ENCODE measurements around the gene RPS6KA3. TPM values are rescaled to one million over a fixed set of nuclear protein-coding genes. Genes with fewer than 3 reads are reported as not detected.
A peak's percentile ranks its signal among the peaks of the same experiment; 100 is the strongest.
"Not testable (repeated sequence)": the region's sequence is repeated elsewhere in the genome, so short reads cannot be mapped to it uniquely, and the experiment has no call there.

RPS6KA3 gene
- total RNA-seq, 2 donors from 2014 or later = 41.5 to 54.3 TPM

DNA sequence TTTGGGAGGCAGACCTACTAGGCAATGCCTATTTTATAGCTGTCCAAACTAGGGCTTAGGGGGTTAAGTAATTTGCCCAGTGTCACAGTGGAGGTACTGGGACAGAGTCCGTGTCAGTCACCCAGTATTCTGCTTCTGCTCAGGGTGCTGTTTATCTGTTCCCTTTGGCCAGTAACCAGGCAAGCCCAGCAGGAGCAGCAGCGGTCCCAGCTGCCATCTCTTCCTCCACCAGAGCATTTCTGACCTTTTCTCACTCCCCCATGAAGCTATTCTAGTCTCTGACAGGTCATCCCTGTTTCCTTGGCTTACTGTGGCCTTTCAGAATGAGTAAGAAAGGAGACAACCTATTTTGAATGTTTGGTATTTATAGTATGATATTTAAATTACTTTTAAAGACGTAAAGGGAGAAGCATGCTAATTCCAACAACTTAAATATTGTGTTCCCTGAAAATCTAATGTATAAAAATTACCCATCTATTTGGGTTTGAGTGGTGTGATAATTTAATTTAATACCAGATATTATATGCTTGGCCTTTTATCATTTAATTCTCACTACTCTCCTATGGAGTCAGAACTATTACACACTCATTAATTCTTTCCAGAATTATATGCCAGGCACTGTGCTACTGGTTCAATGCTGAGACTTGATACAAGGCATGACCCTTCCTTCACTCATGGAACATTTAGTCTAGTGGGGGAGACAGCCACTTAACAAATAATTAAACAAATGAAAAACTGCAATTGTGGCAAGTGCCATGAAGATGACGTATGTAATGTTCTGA lies 60.6 kb downstream of the RPS6KA3 start:
- Mint-ChIP-seq H3K27ac (peak overlapping the region; percentile 50 to 57), H3K9me3 (no peaks in the 10 kb centered on the region), H3K36me3 (peaks cover 5 to 26% of the 10 kb centered on the region in 2 donors)
- DNase-seq (ENCODE audit: low spot score in 2 of 2) (no peak), ATAC-seq (peak; percentile 26 to 67)

DNA sequence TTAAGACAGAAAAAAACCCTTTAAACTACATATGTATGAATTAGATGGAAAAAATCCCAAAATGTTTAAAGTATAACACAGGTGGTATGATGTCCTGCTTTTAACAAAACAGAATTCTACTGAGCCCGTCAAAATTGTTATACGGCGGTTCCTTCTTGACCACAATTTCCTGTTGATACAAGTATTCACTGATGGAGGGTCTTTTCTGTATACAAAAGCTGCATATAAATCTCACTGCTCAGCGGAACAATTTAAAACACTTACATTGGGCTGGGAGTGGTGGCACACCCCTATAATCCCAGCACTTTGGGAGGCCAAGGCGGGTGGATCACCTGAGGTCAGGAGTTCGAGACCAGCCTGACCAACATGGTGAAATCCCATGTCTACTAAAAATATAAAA lies 62.4 kb downstream of the RPS6KA3 start:
- DNase-seq (ENCODE audit: low spot score in 2 of 2) = no peak
- ATAC-seq = no peak
- H3K36me3 Mint-ChIP-seq = peaks cover 5 to 35% of the 10 kb centered on the region in 2 donors
- H3K9me3 Mint-ChIP-seq = no peaks in the 10 kb centered on the region
- H3K27ac Mint-ChIP-seq = no peak overlapping the region

- Mint-ChIP-seq H3K9me3 (no peaks in the 10 kb centered on the region), H3K36me3 (peaks cover 0 to 19% of the 10 kb centered on the region in 2 donors), H3K27ac (no peak overlapping the region)
- DNase-seq (ENCODE audit: low spot score in 2 of 2) (no peak), ATAC-seq (no peak)
Measured at GRCh38 chrX:20197641-20198210, 69.0 kb downstream of the RPS6KA3 start.

GRCh38 chrX:20189171-20189570 lies 77.5 kb downstream of the RPS6KA3 start:
- no peaks in the 10 kb centered on the region for H3K9me3 Mint-ChIP-seq
- H3K36me3 Mint-ChIP-seq = peaks cover 0 to 12% of the 10 kb centered on the region in 2 donors
- no peak for DNase-seq (ENCODE audit: low spot score in 2 of 2)
- no peak for ATAC-seq
- no peak overlapping the region for H3K27ac Mint-ChIP-seq

DNA sequence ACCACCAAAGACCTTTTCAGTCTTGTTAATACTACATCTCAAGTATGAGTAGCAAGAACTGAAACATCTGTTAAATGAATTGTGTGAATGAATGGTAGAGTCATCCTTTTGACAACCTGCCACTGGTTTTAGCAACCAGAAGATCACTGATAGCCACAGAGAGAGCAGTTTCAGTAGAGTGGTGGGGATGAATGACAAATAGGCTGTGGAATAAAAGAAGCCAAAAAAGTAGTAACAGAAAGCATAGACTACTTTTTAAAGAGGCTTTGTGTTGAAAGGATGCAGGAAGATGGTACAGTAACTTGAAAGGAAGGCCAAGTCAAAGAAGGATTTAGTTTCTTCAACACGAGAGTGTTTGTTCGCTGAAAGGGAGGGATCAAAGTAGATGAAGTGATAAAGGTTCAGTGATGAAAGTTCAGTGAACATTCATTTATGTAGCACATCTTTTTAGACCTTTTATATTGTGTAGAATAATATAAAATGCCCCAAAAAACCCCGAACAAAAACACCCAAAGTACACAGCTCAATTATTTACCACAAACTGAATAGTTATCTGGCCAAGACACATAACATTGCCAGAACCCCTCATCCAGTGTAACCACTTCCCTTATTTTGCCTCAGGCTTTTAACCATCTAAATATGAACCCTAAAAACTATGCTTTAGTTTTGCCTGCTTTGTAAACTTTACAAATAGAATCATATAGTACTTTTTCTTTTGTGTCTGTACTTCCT lies 84.9 kb downstream of the RPS6KA3 start:
- Mint-ChIP-seq H3K9me3 (no peaks in the 10 kb centered on the region), H3K36me3 (peaks cover 5 to 19% of the 10 kb centered on the region in 2 donors), H3K27ac (peak overlapping the region; percentile 19 to 91)
- DNase-seq (ENCODE audit: low spot score in 2 of 2) (peak in 1 of 2 donors; percentile 3), ATAC-seq (peak; percentile 88 to 94)

DNA sequence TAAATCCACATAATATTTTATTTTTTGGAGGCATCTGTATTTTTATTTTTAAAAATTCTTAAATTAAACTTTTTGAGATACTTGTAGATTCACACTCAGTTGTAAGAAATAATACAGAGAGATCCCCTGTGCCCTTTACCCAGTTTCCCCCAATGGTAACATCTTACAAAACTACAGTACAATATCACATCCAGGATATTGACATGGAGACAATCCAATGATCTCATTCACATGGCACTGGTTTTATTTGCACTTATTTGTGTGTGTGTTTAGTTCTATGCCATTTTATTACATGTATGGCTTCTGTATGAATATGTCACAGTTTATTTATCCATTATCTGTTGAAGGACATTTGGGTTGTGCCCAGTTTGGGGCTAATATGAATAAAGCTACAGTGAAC lies 89.6 kb downstream of the RPS6KA3 start:
- Mint-ChIP-seq H3K36me3 (peaks cover 5 to 8% of the 10 kb centered on the region in 2 donors), H3K9me3 (no peaks in the 10 kb centered on the region), H3K27ac (no peak overlapping the region)
- DNase-seq (ENCODE audit: low spot score in 2 of 2) (no peak), ATAC-seq (no peak)

DNA sequence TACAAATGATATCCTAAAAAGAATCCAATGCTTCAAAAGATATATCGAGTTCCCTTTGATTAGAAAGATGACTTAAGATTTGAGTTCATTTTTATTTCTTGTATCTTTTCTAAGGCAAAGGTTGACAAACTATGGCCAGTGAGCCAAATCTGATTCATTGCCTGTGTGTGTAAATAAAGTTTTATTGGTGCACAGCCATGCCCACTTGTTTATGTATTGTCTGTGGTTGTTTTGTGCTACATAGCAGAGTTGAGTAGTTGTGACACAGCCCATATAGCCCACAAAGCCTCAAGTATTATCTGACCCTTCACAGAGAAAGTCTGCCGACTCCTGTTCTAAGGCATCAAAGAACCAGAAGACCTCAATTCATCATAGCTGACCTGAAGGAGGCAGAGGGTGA lies 92.9 kb downstream of the RPS6KA3 start:
- Mint-ChIP-seq H3K9me3 (no peaks in the 10 kb centered on the region), H3K36me3 (peaks cover 2% of the 10 kb centered on the region in 2 donors), H3K27ac (no peak overlapping the region)
- ATAC-seq = no peak
- no peak for DNase-seq (ENCODE audit: low spot score in 2 of 2)

GRCh38 chrX:20173313-20173712 lies 93.4 kb downstream of the RPS6KA3 start:
- Mint-ChIP-seq H3K36me3 (peaks cover 0 to under 1% of the 10 kb centered on the region in 2 donors), H3K27ac (no peak overlapping the region)
- ATAC-seq = no peak

DNA sequence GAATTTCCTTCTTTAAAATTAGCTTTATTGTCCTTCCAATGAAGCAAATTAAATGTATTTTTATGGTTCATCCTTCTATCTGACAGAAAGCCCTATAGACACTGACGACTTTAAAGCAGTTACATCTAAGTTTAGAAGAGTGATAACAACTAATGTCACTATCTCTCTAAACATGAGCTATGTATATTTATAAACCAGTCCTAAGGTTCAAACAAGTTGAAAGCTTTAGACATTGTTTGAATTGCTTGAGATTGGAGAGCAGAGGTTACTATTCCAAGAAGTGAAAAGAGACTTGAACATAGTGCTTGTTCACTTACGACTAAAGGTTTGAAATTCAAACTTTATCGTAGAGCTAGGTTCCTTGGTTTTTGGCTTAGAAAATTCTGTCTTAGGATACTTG lies 94.8 kb downstream of the RPS6KA3 start:
- DNase-seq (ENCODE audit: low spot score in 2 of 2) (no peak), ATAC-seq (no peak)
- Mint-ChIP-seq H3K27ac (no peak overlapping the region), H3K36me3 (peaks cover 0 to 4% of the 10 kb centered on the region in 2 donors), H3K9me3 (no peaks in the 10 kb centered on the region)

More at GRCh38 chrX:20173313-20173712, 93.4 kb downstream of the RPS6KA3 start:
- no peaks in the 10 kb centered on the region for H3K9me3 Mint-ChIP-seq
- no peak for DNase-seq (ENCODE audit: low spot score in 2 of 2)

GRCh38 chrX:20162516-20162915 lies 104.2 kb downstream of the RPS6KA3 start:
- not testable (repeated sequence) for ATAC-seq; H3K27ac Mint-ChIP-seq; DNase-seq (ENCODE audit: low spot score in 2 of 2); H3K9me3 Mint-ChIP-seq
- H3K36me3 Mint-ChIP-seq = peaks cover 5 to 25% of the 10 kb centered on the region in 2 donors

DNA sequence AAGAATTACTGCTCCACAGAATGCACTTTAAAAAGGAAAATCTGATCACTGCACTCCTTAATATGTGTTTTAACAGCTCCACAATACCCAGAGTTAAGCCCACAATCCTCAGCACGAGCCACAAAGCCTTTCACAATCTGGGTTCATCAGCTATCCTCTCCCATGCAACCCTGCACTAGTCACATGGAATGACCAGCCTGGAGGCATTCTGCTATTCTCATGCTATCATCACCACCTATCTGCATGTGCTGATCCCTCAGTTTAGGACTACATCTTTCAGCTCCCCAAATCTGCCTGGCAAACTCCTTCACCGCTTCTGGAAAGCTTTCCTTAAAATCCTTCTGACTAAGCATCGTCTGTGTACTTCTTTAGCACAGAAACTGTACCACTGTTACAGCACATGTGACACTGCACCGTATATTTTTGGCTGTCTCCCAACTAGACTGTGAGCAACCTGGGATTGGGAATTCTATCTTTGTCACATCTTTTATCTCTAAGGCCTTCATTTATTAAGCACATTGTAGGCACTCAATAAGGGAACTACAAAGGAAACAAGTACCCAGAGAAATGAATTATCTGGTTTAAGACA lies 106.8 kb downstream of the RPS6KA3 start:
- H3K9me3 Mint-ChIP-seq = no peaks in the 10 kb centered on the region
- H3K27ac Mint-ChIP-seq = no peak overlapping the region
- DNase-seq (ENCODE audit: low spot score in 2 of 2) (no peak), ATAC-seq (no peak)
- peaks cover 11 to 36% of the 10 kb centered on the region in 2 donors for H3K36me3 Mint-ChIP-seq

- no peak for ATAC-seq
- H3K9me3 Mint-ChIP-seq = no peaks in the 10 kb centered on the region
- peak overlapping the region in 1 of 2 donors; percentile 50 for H3K27ac Mint-ChIP-seq
- DNase-seq (ENCODE audit: low spot score in 2 of 2) = no peak
- peaks cover 4 to 9% of the 10 kb centered on the region in 2 donors for H3K36me3 Mint-ChIP-seq
Measured at GRCh38 chrX:20151689-20152088, 115.0 kb downstream of the RPS6KA3 start.

DNA sequence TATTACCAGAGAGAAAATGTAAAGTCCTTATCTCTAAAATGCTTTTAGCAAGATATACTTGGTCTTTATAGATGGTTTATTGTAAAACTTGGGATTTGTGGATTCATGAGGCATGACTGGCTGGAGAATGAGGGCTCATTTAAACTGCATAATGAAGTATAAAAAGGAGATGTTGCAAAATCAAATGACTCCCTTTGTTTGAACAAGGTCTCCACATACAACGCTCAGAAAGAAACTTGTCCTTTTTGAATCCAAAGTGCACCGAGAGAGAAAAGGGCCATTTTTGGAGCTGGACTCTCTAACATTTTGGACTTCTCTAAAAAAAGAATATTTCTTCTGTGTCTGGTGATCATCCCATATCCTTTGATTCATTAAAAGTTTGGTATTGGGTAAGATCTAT lies 117.4 kb downstream of the RPS6KA3 start:
- ATAC-seq = no peak
- DNase-seq (ENCODE audit: low spot score in 2 of 2) = no peak
- Mint-ChIP-seq H3K27ac (no peak overlapping the region), H3K9me3 (no peaks in the 10 kb centered on the region), H3K36me3 (no peaks in the 10 kb centered on the region)

DNA sequence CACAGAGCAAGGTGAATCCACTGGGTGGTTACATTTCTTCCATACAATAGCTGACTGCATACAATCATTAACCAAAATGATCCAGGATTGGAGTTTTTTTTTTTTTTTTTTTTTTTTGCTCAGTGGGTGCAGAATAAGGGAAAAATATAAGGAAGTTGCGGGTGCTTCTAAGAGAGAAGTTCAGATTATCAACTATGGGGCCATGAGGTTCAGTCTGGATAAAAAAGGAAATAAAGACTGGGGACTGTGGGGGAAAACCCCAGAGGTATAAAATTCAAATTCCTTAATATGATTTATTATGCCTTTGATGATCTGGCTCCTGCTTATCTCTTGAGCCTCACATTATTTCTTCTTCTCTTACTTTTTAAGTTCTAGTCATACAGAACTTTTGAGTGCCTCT lies 119.1 kb downstream of the RPS6KA3 start:
- Mint-ChIP-seq H3K27ac (peak overlapping the region in 1 of 2 donors; percentile 60), H3K9me3 (no peaks in the 10 kb centered on the region), H3K36me3 (no peaks in the 10 kb centered on the region)
- DNase-seq (ENCODE audit: low spot score in 2 of 2) (no peak), ATAC-seq (no peak)

GRCh38 chrX:20144491-20144890 lies 122.2 kb downstream of the RPS6KA3 start:
- no peaks in the 10 kb centered on the region for H3K9me3 Mint-ChIP-seq
- peak in 1 of 2 donors; percentile 24 for ATAC-seq
- DNase-seq (ENCODE audit: low spot score in 2 of 2) = peak in 1 of 2 donors; percentile 5
- peak overlapping the region; percentile 75 to 82 for H3K27ac Mint-ChIP-seq
- peaks cover 10 to 15% of the 10 kb centered on the region in 2 donors for H3K36me3 Mint-ChIP-seq

DNA sequence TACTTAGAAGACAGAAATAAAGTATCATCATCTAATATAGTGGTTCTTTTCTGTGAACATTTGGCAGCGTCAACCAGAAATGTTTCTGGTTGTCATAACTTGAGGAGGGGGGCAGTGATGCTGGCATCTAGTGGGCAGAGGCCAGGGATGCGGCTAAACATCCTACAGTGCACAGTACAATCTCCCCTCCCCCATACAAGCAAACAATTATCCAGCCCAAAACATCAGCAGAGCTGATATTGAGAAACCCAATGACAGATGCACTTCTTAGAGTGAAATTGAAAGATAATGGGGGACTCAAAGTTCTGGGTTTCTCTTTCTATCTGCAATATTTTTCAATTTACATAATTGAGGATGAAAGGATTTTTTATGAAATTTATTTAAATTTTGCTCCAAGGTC lies 123.1 kb downstream of the RPS6KA3 start:
- ATAC-seq (no peak), DNase-seq (ENCODE audit: low spot score in 2 of 2) (no peak)
- Mint-ChIP-seq H3K36me3 (peaks cover 15 to 19% of the 10 kb centered on the region in 2 donors), H3K27ac (no peak overlapping the region), H3K9me3 (no peaks in the 10 kb centered on the region)

DNA sequence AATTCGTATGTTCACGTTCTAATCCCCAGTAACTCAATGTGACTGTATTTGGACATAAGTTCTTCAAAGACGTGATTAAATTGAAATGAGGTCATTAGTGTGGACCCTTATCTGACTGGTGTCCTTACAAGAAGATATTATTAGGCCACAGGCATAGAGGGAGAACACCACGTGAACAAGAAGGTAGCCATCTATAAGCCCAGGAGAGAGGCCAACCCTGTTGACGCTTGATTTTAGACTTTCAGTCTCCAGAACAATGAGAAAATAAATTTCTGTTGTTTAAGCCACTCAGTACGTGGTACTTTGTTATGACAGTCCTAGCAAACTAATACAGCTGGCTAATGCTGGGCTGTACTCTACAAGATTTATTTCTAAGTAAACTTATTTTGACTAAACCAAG lies 123.6 kb downstream of the RPS6KA3 start:
- Mint-ChIP-seq H3K27ac (peak overlapping the region in 1 of 2 donors; percentile 75), H3K36me3 (peaks cover 15 to 19% of the 10 kb centered on the region in 2 donors), H3K9me3 (no peaks in the 10 kb centered on the region)
- DNase-seq (ENCODE audit: low spot score in 2 of 2) (no peak), ATAC-seq (no peak)
